HepG2 (cell line): Measurements from ENCODE around the gene NFKB2. TPM values are rescaled to one million over a fixed set of nuclear protein-coding genes. Genes with fewer than 3 reads are reported as not detected.

Experiments used
- CBX1 ChIP-seq: IDR thresholded peaks from one replicate; pipeline ENCODE4 v1.6.1; 2016; ENCODE audit warnings: antibody characterized with exemption, low read depth
- PATZ1 ChIP-seq: sonication (generic); formaldehyde crosslinking; IDR thresholded peaks from 2 replicates; pipeline ENCODE4 v1.4.0; 2020; ENCODE audit warnings: missing genetic modification reagents
- PCBP1 ChIP-seq: fragments of 200-400 bp; formaldehyde crosslinking; IDR thresholded peaks from 2 replicates; pipeline ENCODE4 v1.6.1; 2017; ENCODE audit warnings: mild to moderate bottlenecking, low read depth, low read length, borderline replicate concordance
- REL ChIP-seq: sonication (generic); formaldehyde crosslinking; conservative IDR thresholded peaks from 2 replicates; pipeline ENCODE4 v1.8.0; 2022; ENCODE audit warnings: mild to moderate bottlenecking, missing genetic modification reagents, moderate library complexity
- RFXAP ChIP-seq: sonication (generic); formaldehyde crosslinking; IDR thresholded peaks from 2 replicates; pipeline ENCODE4 v1.4.0; 2020; ENCODE audit warnings: missing genetic modification reagents, borderline replicate concordance
- SP1 ChIP-seq, 2 experiments: fragments of 450-650 bp in 1 of 2; sonication (generic) in 1 of 2; formaldehyde crosslinking in 1 of 2; IDR thresholded peaks; 2 replicates each; pipeline versions ENCODE4 v1.4.0 to v1.6.1; 2016 to 2020; ENCODE audit warnings: missing genetic modification reagents in 1 of 2
- ZNF235 ChIP-seq: sonication (generic); formaldehyde crosslinking; IDR thresholded peaks from 2 replicates; pipeline ENCODE4 v1.8.1; 2023; ENCODE audit warnings: mild to moderate bottlenecking, missing genetic modification reagents, borderline replicate concordance
- ZNF326 ChIP-seq: sonication (generic); formaldehyde crosslinking; IDR thresholded peaks from 2 replicates; pipeline ENCODE4 v1.4.0; 2020; ENCODE audit warnings: missing genetic modification reagents, borderline replicate concordance
- ZNF331 ChIP-seq: sonication (generic); formaldehyde crosslinking; IDR thresholded peaks from 2 replicates; pipeline ENCODE4 v1.4.0; 2020; ENCODE audit warnings: missing genetic modification reagents
- ZNF646 ChIP-seq: sonication (generic); formaldehyde crosslinking; IDR thresholded peaks from 2 replicates; pipeline ENCODE4 v1.9.0; 2021; ENCODE audit warnings: mild to moderate bottlenecking, missing genetic modification reagents
- polyA plus RNA-seq, 8 experiments: library from polyadenylated mRNA; depleted of rRNA in 3 of 8; stranded (reverse) in 7 of 8; unstranded in 1 of 8; fragments of >200 nt; fragmentation: Illumina TruSeq in 4 of 8; extraction: Trizol in 4 of 8; gene quantifications; 2 replicates each; pipeline versions ENCODE4 v1.2.1 to v1.2.3, GENCODE V29; 2011 to 2016; ENCODE audit warnings: low read depth in 4 of 8, missing spikeins in 1 of 8, mixed read lengths in 1 of 8; ENCODE audit not compliant: insufficient read depth in 1 of 8
- total RNA-seq, 5 experiments: library from RNA; depleted of rRNA; stranded (reverse); fragments of >200 nt; fragmentation: Illumina TruSeq; extraction: Trizol; gene quantifications; 2 replicates each; pipeline ENCODE4 v1.2.3, GENCODE V29; 2016; ENCODE audit warnings: low read depth in 1 of 5
- TF ChIP-seq, protein P1 (sequence below): sonication (generic); formaldehyde crosslinking; IDR thresholded peaks from 2 replicates; pipeline ENCODE4 v1.4.0; 2020; ENCODE audit warnings: missing genetic modification reagents
- TF ChIP-seq, protein P2 (sequence below), 2 experiments: sonication (generic) in 1 of 2; formaldehyde crosslinking in 1 of 2; IDR thresholded peaks; 2 replicates each; pipeline versions ENCODE4 v1.4.0 to v1.6.1; 2016 to 2020; ENCODE audit warnings: borderline replicate concordance in 1 of 2, low read depth in 1 of 2, mild to moderate bottlenecking in 1 of 2, missing genetic modification reagents in 1 of 2

The NFKB2 gene
- total and polyA plus RNA-seq, 2 of the 13 experiments (the other 11 are each of a cell fraction or from before 2014, with no cell fraction given) = 7.7 to 12.5 TPM

- no peak for TF ChIP-seq ZNF646 (CRISPR knock-in tag)
- TF ChIP-seq CBX1 = peak; percentile 58
- peak; percentile 88; the same call in 1 of the 2 replicates for TF ChIP-seq ZNF331 (CRISPR knock-in tag)
- TF ChIP-seq REL (CRISPR knock-in tag) = 0 out of 2 replicates have a peak, but pooled peaks have one; percentile 58
- TF ChIP-seq RFXAP (CRISPR knock-in tag) = peak; percentile 63; the same call in 1 of the 2 replicates
- TF ChIP-seq SP1 (IDR thresholded peaks at IDR 0.05) = no peak
- peak; percentile 66 for TF ChIP-seq SP1 (CRISPR knock-in tag; IDR thresholded peaks at IDR 0.05)
- TF ChIP-seq PATZ1 (CRISPR knock-in tag) = peak; percentile 78
- TF ChIP-seq PCBP1 = 0 out of 2 replicates have a peak, but pooled peaks have one; percentile 56
- TF ChIP-seq, protein P1, sequence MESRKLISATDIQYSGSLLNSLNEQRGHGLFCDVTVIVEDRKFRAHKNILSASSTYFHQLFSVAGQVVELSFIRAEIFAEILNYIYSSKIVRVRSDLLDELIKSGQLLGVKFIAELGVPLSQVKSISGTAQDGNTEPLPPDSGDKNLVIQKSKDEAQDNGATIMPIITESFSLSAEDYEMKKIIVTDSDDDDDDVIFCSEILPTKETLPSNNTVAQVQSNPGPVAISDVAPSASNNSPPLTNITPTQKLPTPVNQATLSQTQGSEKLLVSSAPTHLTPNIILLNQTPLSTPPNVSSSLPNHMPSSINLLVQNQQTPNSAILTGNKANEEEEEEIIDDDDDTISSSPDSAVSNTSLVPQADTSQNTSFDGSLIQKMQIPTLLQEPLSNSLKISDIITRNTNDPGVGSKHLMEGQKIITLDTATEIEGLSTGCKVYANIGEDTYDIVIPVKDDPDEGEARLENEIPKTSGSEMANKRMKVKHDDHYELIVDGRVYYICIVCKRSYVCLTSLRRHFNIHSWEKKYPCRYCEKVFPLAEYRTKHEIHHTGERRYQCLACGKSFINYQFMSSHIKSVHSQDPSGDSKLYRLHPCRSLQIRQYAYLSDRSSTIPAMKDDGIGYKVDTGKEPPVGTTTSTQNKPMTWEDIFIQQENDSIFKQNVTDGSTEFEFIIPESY = peak; percentile 76
- no peak for TF ChIP-seq ZNF326 (CRISPR knock-in tag)
- TF ChIP-seq, protein P2, sequence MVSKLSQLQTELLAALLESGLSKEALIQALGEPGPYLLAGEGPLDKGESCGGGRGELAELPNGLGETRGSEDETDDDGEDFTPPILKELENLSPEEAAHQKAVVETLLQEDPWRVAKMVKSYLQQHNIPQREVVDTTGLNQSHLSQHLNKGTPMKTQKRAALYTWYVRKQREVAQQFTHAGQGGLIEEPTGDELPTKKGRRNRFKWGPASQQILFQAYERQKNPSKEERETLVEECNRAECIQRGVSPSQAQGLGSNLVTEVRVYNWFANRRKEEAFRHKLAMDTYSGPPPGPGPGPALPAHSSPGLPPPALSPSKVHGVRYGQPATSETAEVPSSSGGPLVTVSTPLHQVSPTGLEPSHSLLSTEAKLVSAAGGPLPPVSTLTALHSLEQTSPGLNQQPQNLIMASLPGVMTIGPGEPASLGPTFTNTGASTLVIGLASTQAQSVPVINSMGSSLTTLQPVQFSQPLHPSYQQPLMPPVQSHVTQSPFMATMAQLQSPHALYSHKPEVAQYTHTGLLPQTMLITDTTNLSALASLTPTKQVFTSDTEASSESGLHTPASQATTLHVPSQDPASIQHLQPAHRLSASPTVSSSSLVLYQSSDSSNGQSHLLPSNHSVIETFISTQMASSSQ (IDR thresholded peaks at IDR 0.05; ENCODE audit: low read depth) = no peak
- TF ChIP-seq, protein P2 (CRISPR knock-in tag; IDR thresholded peaks at IDR 0.05; ENCODE audit: borderline replicate concordance) = peak; percentile 73; the same call in 1 of the 2 replicates
- no peak; the same call in 1 of the 2 replicates for TF ChIP-seq ZNF235
These were observed 27.1 kb downstream of the NFKB2 start (continued) for GRCh38 chr10:102422545-102423129.
